SK-N-SH treated with all-trans-retinoic acid at 6 μM for 48 hours (cell line): ENCODE measurements around the gene DNTT.

ENCODE experiments used
- ATAC-seq: fragments of 200-7000 bp; cut with Tn5 transposase; 3 replicates; pipeline ENCODE4 v1.9.1; 2020; ENCODE audit warnings: mild to moderate bottlenecking, moderate library complexity
- ARNTL ChIP-seq: fragments of 450-650 bp; formaldehyde crosslinking; IDR thresholded peaks from 2 replicates; pipeline ENCODE4 v1.5.0; 2020; ENCODE audit warnings: low read depth, mild to moderate bottlenecking, moderate library complexity, borderline replicate concordance
- BACH2 ChIP-seq: fragments of 250-450 bp; sonication (Bioruptor Pico); IDR thresholded peaks from 2 replicates; pipeline ENCODE4 v1.9.0; 2021; ENCODE audit warnings: mild to moderate bottlenecking, borderline replicate concordance
- CSDC2 ChIP-seq: fragments of 250-450 bp; sonication (Bioruptor Pico); IDR thresholded peaks from 2 replicates; pipeline ENCODE4 v1.5.0; 2020; ENCODE audit warnings: mild to moderate bottlenecking, moderate library complexity
- ESRRG ChIP-seq: fragments of 250-450 bp; sonication (Bioruptor Pico); IDR thresholded peaks from 2 replicates; pipeline ENCODE4 v1.6.1; 2021; ENCODE audit warnings: mild to moderate bottlenecking
- GLIS3 ChIP-seq: fragments of 250-450 bp; sonication (Bioruptor Pico); IDR thresholded peaks from 2 replicates; pipeline ENCODE4 v1.5.0; 2020; ENCODE audit warnings: mild to moderate bottlenecking, moderate library complexity
- ISL1 ChIP-seq: fragments of 250-450 bp; sonication (Bioruptor Pico); IDR thresholded peaks from 2 replicates; pipeline ENCODE4 v2.1.2; 2022; ENCODE audit warnings: mild to moderate bottlenecking, moderate library complexity
- OSR1 ChIP-seq: fragments of 250-450 bp; sonication (Bioruptor Pico); IDR thresholded peaks from 2 replicates; pipeline ENCODE4 v1.8.0; 2022; ENCODE audit warnings: moderate library complexity, mild to moderate bottlenecking, inconsistent platforms
- PPARA ChIP-seq: fragments of 250-450 bp; sonication (Bioruptor Pico); IDR thresholded peaks from 2 replicates; pipeline ENCODE4 v1.5.0; 2020; ENCODE audit warnings: mild to moderate bottlenecking, borderline replicate concordance
- RARB ChIP-seq: fragments of 250-450 bp; sonication (Bioruptor Pico); IDR thresholded peaks from 2 replicates; pipeline ENCODE4 v1.8.0; 2021; ENCODE audit warnings: mild to moderate bottlenecking, moderate library complexity
- SNAI2 ChIP-seq: fragments of 250-450 bp; sonication (Bioruptor Pico); IDR thresholded peaks from 2 replicates; pipeline ENCODE4 v1.5.0; 2020; ENCODE audit warnings: mild to moderate bottlenecking, moderate library complexity
- TCF4 ChIP-seq: fragments of 250-450 bp; sonication (Bioruptor Pico); IDR thresholded peaks from 2 replicates; pipeline ENCODE4 v1.8.0; 2021; ENCODE audit warnings: mild to moderate bottlenecking, moderate library complexity, borderline replicate concordance
- TOX ChIP-seq: fragments of 250-450 bp; sonication (Bioruptor Pico); IDR thresholded peaks from 2 replicates; pipeline ENCODE4 v1.8.0; 2021; ENCODE audit warnings: mild to moderate bottlenecking, moderate library complexity, borderline replicate concordance
- ZC3H10 ChIP-seq: fragments of 250-450 bp; sonication (Bioruptor Pico); IDR thresholded peaks from 2 replicates; pipeline ENCODE4 v1.5.1; 2021; ENCODE audit warnings: mild to moderate bottlenecking, moderate library complexity
- ZFP3 ChIP-seq: fragments of 250-450 bp; sonication (Bioruptor Pico); IDR thresholded peaks from 2 replicates; pipeline ENCODE4 v1.5.0; 2020; ENCODE audit warnings: mild to moderate bottlenecking, moderate library complexity
- ZFP30 ChIP-seq: fragments of 450-650 bp; formaldehyde crosslinking; IDR thresholded peaks from 2 replicates; pipeline ENCODE4 v1.5.0; 2022; ENCODE audit warnings: mild to moderate bottlenecking, moderate library complexity
- ZNF565 ChIP-seq: fragments of 450-650 bp; formaldehyde crosslinking; conservative IDR thresholded peaks from 2 replicates; pipeline ENCODE4 v1.5.0; 2020; ENCODE audit warnings: low read depth, mild to moderate bottlenecking, moderate library complexity
- ZNF70 ChIP-seq: fragments of 450-650 bp; formaldehyde crosslinking; IDR thresholded peaks from 2 replicates; pipeline ENCODE4 v1.5.0; 2020; ENCODE audit warnings: mild to moderate bottlenecking, moderate library complexity
- ZNF8 ChIP-seq: fragments of 450-650 bp; formaldehyde crosslinking; IDR thresholded peaks from 2 replicates; pipeline ENCODE4 v1.5.0; 2020; ENCODE audit warnings: mild to moderate bottlenecking, moderate library complexity
- TF ChIP-seq, protein P1 (sequence below): fragments of 250-450 bp; sonication (Bioruptor Pico); IDR thresholded peaks from 2 replicates; pipeline ENCODE4 v1.5.0; 2020; ENCODE audit warnings: mild to moderate bottlenecking, moderate library complexity
- TF ChIP-seq, protein P2 (sequence below): fragments of 250-450 bp; sonication (Bioruptor Pico); IDR thresholded peaks from 2 replicates; pipeline ENCODE4 v1.5.1; 2021; ENCODE audit warnings: mild to moderate bottlenecking, moderate library complexity
- TF ChIP-seq, protein P3 (sequence below): fragments of 250-450 bp; sonication (Bioruptor Pico); IDR thresholded peaks from 2 replicates; pipeline ENCODE4 v1.8.0; 2021; ENCODE audit warnings: low read depth, mild to moderate bottlenecking, moderate library complexity, borderline replicate concordance
- TF ChIP-seq, protein P4 (sequence below): fragments of 250-450 bp; sonication (Bioruptor Pico); IDR thresholded peaks from 2 replicates; pipeline ENCODE4 v1.8.0; 2020; ENCODE audit warnings: mild to moderate bottlenecking, moderate library complexity, borderline replicate concordance
- TF ChIP-seq, protein P5 (sequence below): fragments of 250-450 bp; sonication (Bioruptor Pico); IDR thresholded peaks from 2 replicates; pipeline ENCODE4 v1.5.1; 2020; ENCODE audit warnings: low read depth, mild to moderate bottlenecking, moderate library complexity

The DNTT gene

DNA sequence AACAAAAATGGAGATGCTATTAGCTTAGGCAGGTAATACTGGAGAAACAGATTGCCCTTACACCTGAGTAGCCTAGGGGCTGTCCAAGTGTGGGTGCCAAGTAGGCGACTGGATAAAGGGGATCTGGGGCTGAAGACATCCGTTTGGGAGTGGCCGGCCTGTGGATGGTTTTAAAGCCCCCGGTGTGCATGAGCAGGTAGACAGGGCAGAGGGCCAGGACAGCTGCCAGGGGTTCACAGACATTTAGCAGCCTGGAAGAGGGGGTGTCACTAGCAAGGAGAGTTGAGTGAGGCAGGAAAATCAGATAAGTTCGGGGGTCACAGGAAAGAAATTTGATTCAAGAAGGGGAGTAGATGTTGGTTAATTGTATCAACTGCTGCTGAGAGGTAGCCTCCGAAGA, 56.1 kb downstream of the DNTT start:
- TF ChIP-seq, protein P1, sequence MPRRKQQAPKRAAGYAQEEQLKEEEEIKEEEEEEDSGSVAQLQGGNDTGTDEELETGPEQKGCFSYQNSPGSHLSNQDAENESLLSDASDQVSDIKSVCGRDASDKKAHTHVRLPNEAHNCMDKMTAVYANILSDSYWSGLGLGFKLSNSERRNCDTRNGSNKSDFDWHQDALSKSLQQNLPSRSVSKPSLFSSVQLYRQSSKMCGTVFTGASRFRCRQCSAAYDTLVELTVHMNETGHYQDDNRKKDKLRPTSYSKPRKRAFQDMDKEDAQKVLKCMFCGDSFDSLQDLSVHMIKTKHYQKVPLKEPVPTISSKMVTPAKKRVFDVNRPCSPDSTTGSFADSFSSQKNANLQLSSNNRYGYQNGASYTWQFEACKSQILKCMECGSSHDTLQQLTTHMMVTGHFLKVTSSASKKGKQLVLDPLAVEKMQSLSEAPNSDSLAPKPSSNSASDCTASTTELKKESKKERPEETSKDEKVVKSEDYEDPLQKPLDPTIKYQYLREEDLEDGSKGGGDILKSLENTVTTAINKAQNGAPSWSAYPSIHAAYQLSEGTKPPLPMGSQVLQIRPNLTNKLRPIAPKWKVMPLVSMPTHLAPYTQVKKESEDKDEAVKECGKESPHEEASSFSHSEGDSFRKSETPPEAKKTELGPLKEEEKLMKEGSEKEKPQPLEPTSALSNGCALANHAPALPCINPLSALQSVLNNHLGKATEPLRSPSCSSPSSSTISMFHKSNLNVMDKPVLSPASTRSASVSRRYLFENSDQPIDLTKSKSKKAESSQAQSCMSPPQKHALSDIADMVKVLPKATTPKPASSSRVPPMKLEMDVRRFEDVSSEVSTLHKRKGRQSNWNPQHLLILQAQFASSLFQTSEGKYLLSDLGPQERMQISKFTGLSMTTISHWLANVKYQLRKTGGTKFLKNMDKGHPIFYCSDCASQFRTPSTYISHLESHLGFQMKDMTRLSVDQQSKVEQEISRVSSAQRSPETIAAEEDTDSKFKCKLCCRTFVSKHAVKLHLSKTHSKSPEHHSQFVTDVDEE, result no peak
- TF ChIP-seq ESRRG (no peak), BACH2 (no peak), ZC3H10 (CRISPR knock-in tag) (no peak), PPARA (CRISPR knock-in tag) (no peak), ZNF8 (CRISPR knock-in tag) (no peak), CSDC2 (CRISPR knock-in tag) (no peak), SNAI2 (no peak), RARB (CRISPR knock-in tag) (no peak), ZFP3 (no peak), ARNTL (CRISPR knock-in tag) (no peak), ZNF70 (CRISPR knock-in tag) (no peak), ISL1 (CRISPR knock-in tag) (no peak), TOX (CRISPR knock-in tag) (no peak), ZFP30 (CRISPR knock-in tag) (no peak), ZNF565 (no peak), OSR1 (no peak)
- TF ChIP-seq, protein P2, sequence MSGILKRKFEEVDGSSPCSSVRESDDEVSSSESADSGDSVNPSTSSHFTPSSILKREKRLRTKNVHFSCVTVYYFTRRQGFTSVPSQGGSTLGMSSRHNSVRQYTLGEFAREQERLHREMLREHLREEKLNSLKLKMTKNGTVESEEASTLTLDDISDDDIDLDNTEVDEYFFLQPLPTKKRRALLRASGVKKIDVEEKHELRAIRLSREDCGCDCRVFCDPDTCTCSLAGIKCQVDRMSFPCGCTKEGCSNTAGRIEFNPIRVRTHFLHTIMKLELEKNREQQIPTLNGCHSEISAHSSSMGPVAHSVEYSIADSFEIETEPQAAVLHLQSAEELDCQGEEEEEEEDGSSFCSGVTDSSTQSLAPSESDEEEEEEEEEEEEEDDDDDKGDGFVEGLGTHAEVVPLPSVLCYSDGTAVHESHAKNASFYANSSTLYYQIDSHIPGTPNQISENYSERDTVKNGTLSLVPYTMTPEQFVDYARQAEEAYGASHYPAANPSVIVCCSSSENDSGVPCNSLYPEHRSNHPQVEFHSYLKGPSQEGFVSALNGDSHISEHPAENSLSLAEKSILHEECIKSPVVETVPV, result no peak
- TF ChIP-seq, protein P3, sequence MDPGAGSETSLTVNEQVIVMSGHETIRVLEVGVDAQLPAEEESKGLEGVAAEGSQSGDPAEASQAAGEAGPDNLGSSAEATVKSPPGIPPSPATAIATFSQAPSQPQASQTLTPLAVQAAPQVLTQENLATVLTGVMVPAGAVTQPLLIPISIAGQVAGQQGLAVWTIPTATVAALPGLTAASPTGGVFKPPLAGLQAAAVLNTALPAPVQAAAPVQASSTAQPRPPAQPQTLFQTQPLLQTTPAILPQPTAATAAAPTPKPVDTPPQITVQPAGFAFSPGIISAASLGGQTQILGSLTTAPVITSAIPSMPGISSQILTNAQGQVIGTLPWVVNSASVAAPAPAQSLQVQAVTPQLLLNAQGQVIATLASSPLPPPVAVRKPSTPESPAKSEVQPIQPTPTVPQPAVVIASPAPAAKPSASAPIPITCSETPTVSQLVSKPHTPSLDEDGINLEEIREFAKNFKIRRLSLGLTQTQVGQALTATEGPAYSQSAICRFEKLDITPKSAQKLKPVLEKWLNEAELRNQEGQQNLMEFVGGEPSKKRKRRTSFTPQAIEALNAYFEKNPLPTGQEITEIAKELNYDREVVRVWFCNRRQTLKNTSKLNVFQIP (CRISPR knock-in tag), result no peak
- TF ChIP-seq, protein P4, sequence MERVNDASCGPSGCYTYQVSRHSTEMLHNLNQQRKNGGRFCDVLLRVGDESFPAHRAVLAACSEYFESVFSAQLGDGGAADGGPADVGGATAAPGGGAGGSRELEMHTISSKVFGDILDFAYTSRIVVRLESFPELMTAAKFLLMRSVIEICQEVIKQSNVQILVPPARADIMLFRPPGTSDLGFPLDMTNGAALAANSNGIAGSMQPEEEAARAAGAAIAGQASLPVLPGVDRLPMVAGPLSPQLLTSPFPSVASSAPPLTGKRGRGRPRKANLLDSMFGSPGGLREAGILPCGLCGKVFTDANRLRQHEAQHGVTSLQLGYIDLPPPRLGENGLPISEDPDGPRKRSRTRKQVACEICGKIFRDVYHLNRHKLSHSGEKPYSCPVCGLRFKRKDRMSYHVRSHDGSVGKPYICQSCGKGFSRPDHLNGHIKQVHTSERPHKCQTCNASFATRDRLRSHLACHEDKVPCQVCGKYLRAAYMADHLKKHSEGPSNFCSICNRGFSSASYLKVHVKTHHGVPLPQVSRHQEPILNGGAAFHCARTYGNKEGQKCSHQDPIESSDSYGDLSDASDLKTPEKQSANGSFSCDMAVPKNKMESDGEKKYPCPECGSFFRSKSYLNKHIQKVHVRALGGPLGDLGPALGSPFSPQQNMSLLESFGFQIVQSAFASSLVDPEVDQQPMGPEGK (CRISPR knock-in tag), result no peak
- TF ChIP-seq, all 23 proteins: peak for 0
- ATAC-seq, result no peak

DNA sequence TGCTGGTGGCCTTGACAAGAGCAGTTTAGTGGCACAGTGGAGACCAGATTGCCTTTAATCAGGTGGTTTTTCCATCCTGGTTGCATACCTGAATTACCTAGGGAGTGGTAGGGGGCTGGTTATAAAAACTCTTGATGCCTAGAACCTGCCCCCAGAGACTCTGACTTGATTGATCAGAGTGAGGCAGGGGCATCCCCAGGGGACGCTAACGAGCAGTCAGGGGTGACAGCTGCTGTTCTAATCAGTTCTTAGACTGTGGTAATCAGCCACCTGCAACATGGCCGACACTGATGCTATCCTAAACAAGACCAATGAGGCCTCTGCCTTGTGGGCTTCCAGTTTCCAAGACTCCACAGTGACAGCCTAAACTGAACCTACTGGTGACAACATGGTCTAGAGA, 56.5 kb downstream of the DNTT start:
- TF ChIP-seq, protein P1, result no peak
- no peak for TF ChIP-seq SNAI2
- no peak for TF ChIP-seq PPARA (CRISPR knock-in tag)
- no peak for TF ChIP-seq GLIS3 (CRISPR knock-in tag)
- no peak for TF ChIP-seq ZFP3
- no peak for TF ChIP-seq ESRRG
- no peak for TF ChIP-seq TOX (CRISPR knock-in tag)
- TF ChIP-seq ZNF8 (CRISPR knock-in tag), result no peak
- no peak for TF ChIP-seq RARB (CRISPR knock-in tag)
- TF ChIP-seq ZNF70 (CRISPR knock-in tag), result no peak
- TF ChIP-seq ZNF565, result no peak
- TF ChIP-seq OSR1, result no peak
- TF ChIP-seq, protein P2, result no peak
- TF ChIP-seq, protein P5, sequence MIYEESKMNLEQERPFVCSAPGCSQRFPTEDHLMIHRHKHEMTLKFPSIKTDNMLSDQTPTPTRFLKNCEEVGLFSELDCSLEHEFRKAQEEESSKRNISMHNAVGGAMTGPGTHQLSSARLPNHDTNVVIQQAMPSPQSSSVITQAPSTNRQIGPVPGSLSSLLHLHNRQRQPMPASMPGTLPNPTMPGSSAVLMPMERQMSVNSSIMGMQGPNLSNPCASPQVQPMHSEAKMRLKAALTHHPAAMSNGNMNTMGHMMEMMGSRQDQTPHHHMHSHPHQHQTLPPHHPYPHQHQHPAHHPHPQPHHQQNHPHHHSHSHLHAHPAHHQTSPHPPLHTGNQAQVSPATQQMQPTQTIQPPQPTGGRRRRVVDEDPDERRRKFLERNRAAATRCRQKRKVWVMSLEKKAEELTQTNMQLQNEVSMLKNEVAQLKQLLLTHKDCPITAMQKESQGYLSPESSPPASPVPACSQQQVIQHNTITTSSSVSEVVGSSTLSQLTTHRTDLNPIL (CRISPR knock-in tag), result no peak
- no peak for TF ChIP-seq ZFP30 (CRISPR knock-in tag)
- TF ChIP-seq ISL1 (CRISPR knock-in tag), result no peak
- no peak for TF ChIP-seq TCF4 (CRISPR knock-in tag)
- TF ChIP-seq, protein P3 (CRISPR knock-in tag), result no peak
- TF ChIP-seq BACH2, result no peak
- TF ChIP-seq, all 23 proteins: peak for 0
- no peak for ATAC-seq
